Fibroblast of the conjunctiva (primary cell): Measurements from ENCODE around the gene SLC6A15.

Source experiments
- DNase-seq: peaks from one replicate; pipeline ENCODE4 v3.0.0-alpha.2; 2010; ENCODE audit warnings: low read depth

The SLC6A15 gene

GRCh38 chr12:84874825-84875139 lies 37.8 kb downstream of the SLC6A15 start:
- DNase-seq, result no peak

GRCh38 chr12:84874125-84874824 lies 38.3 kb downstream of the SLC6A15 start:
- peak; percentile 73 for DNase-seq

GRCh38 chr12:84862186-84862585 lies 50.4 kb downstream of the SLC6A15 start:
- no peak for DNase-seq

- DNase-seq, result no peak
Observed at GRCh38 chr12:84860718-84861117, 51.9 kb downstream of the SLC6A15 start.

- DNase-seq, result no peak
Observed at GRCh38 chr12:84858796-84859195, 53.8 kb downstream of the SLC6A15 start.

GRCh38 chr12:84857525-84858208 lies 54.9 kb downstream of the SLC6A15 start:
- no peak for DNase-seq

- DNase-seq, result no peak
Observed at GRCh38 chr12:84856156-84856900, 56.3 kb downstream of the SLC6A15 start.

- no peak for DNase-seq
Observed at GRCh38 chr12:84843593-84844144, 68.9 kb downstream of the SLC6A15 start.

- peak; percentile 44 for DNase-seq
Observed at GRCh38 chr12:84842406-84843013, 70.1 kb downstream of the SLC6A15 start.

GRCh38 chr12:84841591-84841990 lies 71.0 kb downstream of the SLC6A15 start:
- DNase-seq, result no peak

GRCh38 chr12:84840356-84840755 lies 72.2 kb downstream of the SLC6A15 start:
- DNase-seq, result no peak

- DNase-seq, result no peak
Observed at GRCh38 chr12:84826925-84827324, 85.7 kb downstream of the SLC6A15 start.

- no peak for DNase-seq
Observed at GRCh38 chr12:84825149-84825548, 87.5 kb downstream of the SLC6A15 start.

- DNase-seq, result no peak
Observed at GRCh38 chr12:84822525-84822924, 90.1 kb downstream of the SLC6A15 start.

GRCh38 chr12:84816916-84817695 lies 95.5 kb downstream of the SLC6A15 start:
- DNase-seq, result no peak

- no peak for DNase-seq
Observed at GRCh38 chr12:84814664-84815245, 97.8 kb downstream of the SLC6A15 start.

- no peak for DNase-seq
Observed at GRCh38 chr12:84813780-84814663, 98.6 kb downstream of the SLC6A15 start.

GRCh38 chr12:84811291-84811690 lies 101.3 kb downstream of the SLC6A15 start:
- DNase-seq, result no peak

- no peak for DNase-seq
Observed at GRCh38 chr12:84810611-84811010, 102.0 kb downstream of the SLC6A15 start.
